SJCRH30 (cell line): ENCODE data around the gene MSANTD4. TPM values are rescaled to one million over a fixed set of nuclear protein-coding genes. Genes with fewer than 3 reads are reported as not detected.
A peak's percentile ranks its signal among the peaks of the same experiment; 100 is the strongest.
"Not testable (repeated sequence)": the region's sequence is repeated elsewhere in the genome, so short reads cannot be mapped to it uniquely, and the experiment has no call there.

Experiments used
- DNase-seq, 2 experiments: peaks; one replicate each; pipeline ENCODE4 v3.0.0-alpha.2; 2015 to 2020
- H3K27ac ChIP-seq: fragments of 250-450 bp; sonication (Bioruptor Pico); 2 replicates; pipeline ENCODE4 v1.5.1; 2020; ENCODE audit warnings: mild to moderate bottlenecking, moderate library complexity
- H3K27me3 ChIP-seq: fragments of 250-450 bp; sonication (Bioruptor Pico); 2 replicates; pipeline ENCODE4 v1.5.1; 2020; ENCODE audit warnings: mild to moderate bottlenecking, moderate library complexity
- H3K36me3 ChIP-seq: fragments of 250-450 bp; sonication (Bioruptor Pico); 2 replicates; pipeline ENCODE4 v1.5.1; 2020; ENCODE audit warnings: mild to moderate bottlenecking, moderate library complexity
- H3K4me1 ChIP-seq: fragments of 250-450 bp; sonication (Bioruptor Pico); 2 replicates; pipeline ENCODE4 v1.5.1; 2020; ENCODE audit warnings: mild to moderate bottlenecking, moderate library complexity
- H3K4me3 ChIP-seq: fragments of 250-450 bp; sonication (Bioruptor Pico); 2 replicates; pipeline ENCODE4 v1.5.1; 2020; ENCODE audit warnings: mild to moderate bottlenecking, moderate library complexity
- H3K9me3 ChIP-seq: fragments of 250-450 bp; sonication (Bioruptor Pico); replicated peaks from 2 replicates; pipeline ENCODE4 v1.5.1; 2020; ENCODE audit warnings: mild to moderate bottlenecking, moderate library complexity
- total RNA-seq: library from RNA; depleted of rRNA; stranded (reverse); fragments of >200 nt; shearing (Covaris generic); gene quantifications from 2 replicates; pipeline ENCODE4 v1.2.3, GENCODE V29; 2014

The MSANTD4 gene
- total RNA-seq, 1 experiment from 2014 or later: 18.4 TPM

- Histone ChIP-seq H3K4me3 (no peak overlapping the region), H3K9me3 (no peaks in the 10 kb centered on the region), H3K4me1 (no peaks in the 10 kb centered on the region), H3K36me3 (no peaks in the 10 kb centered on the region), H3K27me3 (no peaks in the 10 kb centered on the region), H3K27ac (no peak overlapping the region)
- DNase-seq: no peak
Observed at GRCh38 chr11:106030609-106031008, 8.6 kb upstream of the MSANTD4 start.

GRCh38 chr11:106022795-106023275 lies 795 bp upstream of the MSANTD4 start:
- H3K27ac ChIP-seq: peak overlapping the region; percentile 38; the same call in 1 of the 2 replicates
- peak overlapping the region; percentile 82 for H3K4me3 ChIP-seq
- no peaks in the 10 kb centered on the region for H3K27me3 ChIP-seq
- peaks cover 4% of the 10 kb centered on the region; the same call in 1 of the 2 replicates for H3K4me1 ChIP-seq
- no peaks in the 10 kb centered on the region for H3K9me3 ChIP-seq
- no peaks in the 10 kb centered on the region for H3K36me3 ChIP-seq
- DNase-seq: no peak

GRCh38 chr11:106021181-106021966 lies 666 bp downstream of the MSANTD4 start:
- Histone ChIP-seq H3K27ac (peak overlapping the region; percentile 54), H3K4me3 (peak overlapping the region; percentile 82), H3K4me1 (peaks cover 4% of the 10 kb centered on the region; the same call in 1 of the 2 replicates), H3K27me3 (no peaks in the 10 kb centered on the region), H3K9me3 (no peaks in the 10 kb centered on the region), H3K36me3 (no peaks in the 10 kb centered on the region)
- peak in 1 of 2 experiments; percentile 20 for DNase-seq

- H3K4me3 ChIP-seq: no peak overlapping the region
- no peaks in the 10 kb centered on the region for H3K9me3 ChIP-seq
- H3K27me3 ChIP-seq: no peaks in the 10 kb centered on the region
- no peak overlapping the region for H3K27ac ChIP-seq
- no peaks in the 10 kb centered on the region for H3K36me3 ChIP-seq
- peaks cover 4% of the 10 kb centered on the region for H3K4me1 ChIP-seq
- no peak for DNase-seq
Observed at GRCh38 chr11:106017093-106017492, 4.9 kb downstream of the MSANTD4 start.

- no peak for DNase-seq
- Histone ChIP-seq H3K4me1 (no peaks in the 10 kb centered on the region; the same call in 1 of the 2 replicates), H3K4me3 (no peak overlapping the region), H3K27ac (no peak overlapping the region), H3K27me3 (no peaks in the 10 kb centered on the region), H3K9me3 (no peaks in the 10 kb centered on the region), H3K36me3 (no peaks in the 10 kb centered on the region; the same call in 1 of the 2 replicates)
Observed at GRCh38 chr11:106015066-106015465, 7.0 kb downstream of the MSANTD4 start.

GRCh38 chr11:106014620-106015019 lies 7.4 kb downstream of the MSANTD4 start:
- H3K27ac ChIP-seq: no peak overlapping the region
- no peak for DNase-seq
- H3K9me3 ChIP-seq: no peaks in the 10 kb centered on the region
- no peaks in the 10 kb centered on the region for H3K27me3 ChIP-seq
- H3K4me1 ChIP-seq: no peaks in the 10 kb centered on the region; the same call in 1 of the 2 replicates
- no peaks in the 10 kb centered on the region; the same call in 1 of the 2 replicates for H3K36me3 ChIP-seq
- no peak overlapping the region for H3K4me3 ChIP-seq

GRCh38 chr11:106014035-106014434 lies 8.0 kb downstream of the MSANTD4 start:
- no peak overlapping the region for H3K27ac ChIP-seq
- H3K9me3 ChIP-seq: no peaks in the 10 kb centered on the region
- no peak overlapping the region for H3K4me3 ChIP-seq
- H3K4me1 ChIP-seq: no peaks in the 10 kb centered on the region; the same call in 1 of the 2 replicates
- no peaks in the 10 kb centered on the region for H3K27me3 ChIP-seq
- peaks cover 5% of the 10 kb centered on the region; the same call in 1 of the 2 replicates for H3K36me3 ChIP-seq
- no peak for DNase-seq

- H3K27ac ChIP-seq: peak overlapping the region; percentile 60
- H3K9me3 ChIP-seq: no peaks in the 10 kb centered on the region
- DNase-seq: peak; percentile 13 to 43
- peaks cover 10% of the 10 kb centered on the region for H3K36me3 ChIP-seq
- no peak overlapping the region for H3K4me3 ChIP-seq
- no peaks in the 10 kb centered on the region; the same call in 1 of the 2 replicates for H3K4me1 ChIP-seq
- no peaks in the 10 kb centered on the region for H3K27me3 ChIP-seq
Observed at GRCh38 chr11:106012744-106013143, 9.3 kb downstream of the MSANTD4 start.

- peaks cover 15% of the 10 kb centered on the region for H3K36me3 ChIP-seq
- H3K27me3 ChIP-seq: no peaks in the 10 kb centered on the region
- no peaks in the 10 kb centered on the region for H3K9me3 ChIP-seq
- no peak overlapping the region for H3K27ac ChIP-seq
- H3K4me1 ChIP-seq: no peaks in the 10 kb centered on the region; the same call in 1 of the 2 replicates
- H3K4me3 ChIP-seq: no peak overlapping the region
- DNase-seq: no peak
Observed at GRCh38 chr11:106011481-106011880, 10.6 kb downstream of the MSANTD4 start.

GRCh38 chr11:106003094-106003493 lies 18.9 kb downstream of the MSANTD4 start:
- 0 out of 2 replicates have a peak, but pooled peaks cover 10% of the 10 kb centered on the region for H3K36me3 ChIP-seq
- not testable (repeated sequence) for DNase-seq, H3K27me3 ChIP-seq, H3K4me1 ChIP-seq, H3K4me3 ChIP-seq, H3K27ac ChIP-seq, H3K9me3 ChIP-seq

- no peaks in the 10 kb centered on the region for H3K27me3 ChIP-seq
- H3K4me1 ChIP-seq: no peaks in the 10 kb centered on the region
- H3K9me3 ChIP-seq: no peaks in the 10 kb centered on the region
- no peak for DNase-seq
- no peak overlapping the region for H3K4me3 ChIP-seq
- H3K27ac ChIP-seq: no peak overlapping the region
- H3K36me3 ChIP-seq: 0 out of 2 replicates have a peak, but pooled peaks cover 4% of the 10 kb centered on the region
Observed at GRCh38 chr11:106001304-106002012, 20.6 kb downstream of the MSANTD4 start.

- H3K9me3 ChIP-seq: no peaks in the 10 kb centered on the region
- no peaks in the 10 kb centered on the region for H3K4me1 ChIP-seq
- no peaks in the 10 kb centered on the region for H3K36me3 ChIP-seq
- no peak overlapping the region for H3K27ac ChIP-seq
- no peak for DNase-seq
- H3K27me3 ChIP-seq: no peaks in the 10 kb centered on the region
- no peak overlapping the region for H3K4me3 ChIP-seq
Observed at GRCh38 chr11:105991888-105992287, 30.2 kb downstream of the MSANTD4 start.

GRCh38 chr11:105989124-105989523 lies 32.9 kb downstream of the MSANTD4 start:
- no peak for DNase-seq
- no peak overlapping the region for H3K4me3 ChIP-seq
- H3K27ac ChIP-seq: no peak overlapping the region
- H3K4me1 ChIP-seq: no peaks in the 10 kb centered on the region
- H3K9me3 ChIP-seq: no peaks in the 10 kb centered on the region
- H3K27me3 ChIP-seq: no peaks in the 10 kb centered on the region
- H3K36me3 ChIP-seq: no peaks in the 10 kb centered on the region

- no peaks in the 10 kb centered on the region for H3K27me3 ChIP-seq
- no peak for DNase-seq
- H3K4me3 ChIP-seq: no peak overlapping the region
- no peak overlapping the region for H3K27ac ChIP-seq
- no peaks in the 10 kb centered on the region for H3K4me1 ChIP-seq
- H3K36me3 ChIP-seq: no peaks in the 10 kb centered on the region
- H3K9me3 ChIP-seq: no peaks in the 10 kb centered on the region
Observed at GRCh38 chr11:105988197-105988596, 33.8 kb downstream of the MSANTD4 start.

- Histone ChIP-seq H3K4me1 (no peaks in the 10 kb centered on the region), H3K9me3 (no peaks in the 10 kb centered on the region), H3K4me3 (no peak overlapping the region), H3K27me3 (no peaks in the 10 kb centered on the region), H3K36me3 (no peaks in the 10 kb centered on the region), H3K27ac (no peak overlapping the region)
- no peak for DNase-seq
Observed at GRCh38 chr11:105986554-105986953, 35.5 kb downstream of the MSANTD4 start.
